Effector memory CD4-positive, alpha-beta T cell (primary cell): ENCODE measurements around the gene GUCA2A.

Source experiments
- DNase-seq, 3 donors: peaks; one replicate each; pipeline ENCODE4 v3.0.0-alpha.2; 2020
- H3K27ac ChIP-seq: 2 replicates; pipeline ENCODE4 v1.7.0; 2013; ENCODE audit warnings: mild to moderate bottlenecking, low read length, moderate library complexity; ENCODE audit not compliant: insufficient read depth, poor library complexity, severe bottlenecking
- H3K27me3 ChIP-seq: replicated peaks from 2 replicates; pipeline ENCODE4 v1.7.0; 2013; ENCODE audit warnings: mild to moderate bottlenecking, low read length; ENCODE audit not compliant: insufficient read depth, control insufficient read depth, poor library complexity, severe bottlenecking
- H3K36me3 ChIP-seq: 2 replicates; pipeline ENCODE4 v1.7.0; 2013; ENCODE audit warnings: mild to moderate bottlenecking, low read length, moderate library complexity; ENCODE audit not compliant: control insufficient read depth, insufficient read depth
- H3K4me1 ChIP-seq: 2 replicates; pipeline ENCODE4 v1.7.0; 2013; ENCODE audit warnings: low read length, mild to moderate bottlenecking; ENCODE audit not compliant: control insufficient read depth, insufficient read depth, poor library complexity, severe bottlenecking
- H3K4me3 ChIP-seq: 2 replicates; pipeline ENCODE4 v1.7.0; 2013; ENCODE audit warnings: low read length, low read depth, mild to moderate bottlenecking; ENCODE audit not compliant: insufficient read depth, poor library complexity, severe bottlenecking
- H3K9me3 ChIP-seq: 2 replicates; pipeline ENCODE4 v1.7.0; 2013; ENCODE audit warnings: mild to moderate bottlenecking, low read length, moderate library complexity; ENCODE audit not compliant: control insufficient read depth

Gene GUCA2A

GRCh38 chr1:42178249-42178648 lies 13.7 kb upstream of the GUCA2A start:
- no peaks in the 10 kb centered on the region for H3K4me1 ChIP-seq
- no peaks in the 10 kb centered on the region for H3K9me3 ChIP-seq
- H3K27me3 ChIP-seq = no peaks in the 10 kb centered on the region
- H3K36me3 ChIP-seq = peaks cover 20% of the 10 kb centered on the region
- DNase-seq = no peak
- no peak overlapping the region for H3K27ac ChIP-seq
- no peak overlapping the region for H3K4me3 ChIP-seq

- H3K27ac ChIP-seq = no peak overlapping the region
- DNase-seq = no peak
- peaks cover 20% of the 10 kb centered on the region for H3K36me3 ChIP-seq
- H3K4me1 ChIP-seq = no peaks in the 10 kb centered on the region
- no peaks in the 10 kb centered on the region for H3K27me3 ChIP-seq
- H3K9me3 ChIP-seq = no peaks in the 10 kb centered on the region
- H3K4me3 ChIP-seq = no peak overlapping the region
Measured at GRCh38 chr1:42177541-42177981, 13.0 kb upstream of the GUCA2A start.

GRCh38 chr1:42176902-42177519 lies 12.5 kb upstream of the GUCA2A start:
- no peak overlapping the region for H3K4me3 ChIP-seq
- no peaks in the 10 kb centered on the region for H3K9me3 ChIP-seq
- H3K27ac ChIP-seq = no peak overlapping the region
- peaks cover 19% of the 10 kb centered on the region for H3K36me3 ChIP-seq
- no peaks in the 10 kb centered on the region for H3K27me3 ChIP-seq
- H3K4me1 ChIP-seq = no peaks in the 10 kb centered on the region
- no peak for DNase-seq

GRCh38 chr1:42175314-42176054 lies 10.9 kb upstream of the GUCA2A start:
- Histone ChIP-seq H3K27ac (no peak overlapping the region), H3K4me1 (no peaks in the 10 kb centered on the region), H3K36me3 (peaks cover 8% of the 10 kb centered on the region), H3K27me3 (no peaks in the 10 kb centered on the region), H3K9me3 (no peaks in the 10 kb centered on the region), H3K4me3 (no peak overlapping the region)
- no peak for DNase-seq

GRCh38 chr1:42173961-42174735 lies 9.6 kb upstream of the GUCA2A start:
- no peaks in the 10 kb centered on the region for H3K4me1 ChIP-seq
- no peak overlapping the region for H3K27ac ChIP-seq
- no peak for DNase-seq
- H3K36me3 ChIP-seq = peaks cover under 1% of the 10 kb centered on the region
- H3K27me3 ChIP-seq = no peaks in the 10 kb centered on the region
- H3K4me3 ChIP-seq = no peak overlapping the region
- no peaks in the 10 kb centered on the region for H3K9me3 ChIP-seq

- H3K36me3 ChIP-seq = no peaks in the 10 kb centered on the region
- H3K4me1 ChIP-seq = no peaks in the 10 kb centered on the region
- no peaks in the 10 kb centered on the region for H3K27me3 ChIP-seq
- peak; percentile 19 to 46 (median 29) for DNase-seq
- no peak overlapping the region for H3K27ac ChIP-seq
- no peaks in the 10 kb centered on the region for H3K9me3 ChIP-seq
- H3K4me3 ChIP-seq = no peak overlapping the region
Measured at GRCh38 chr1:42173155-42173933, 8.8 kb upstream of the GUCA2A start.

GRCh38 chr1:42172381-42173133 lies 8.0 kb upstream of the GUCA2A start:
- no peak for DNase-seq
- Histone ChIP-seq H3K27me3 (no peaks in the 10 kb centered on the region), H3K4me1 (no peaks in the 10 kb centered on the region), H3K4me3 (no peak overlapping the region), H3K36me3 (no peaks in the 10 kb centered on the region), H3K9me3 (no peaks in the 10 kb centered on the region), H3K27ac (no peak overlapping the region)

- Histone ChIP-seq H3K4me3 (no peak overlapping the region), H3K4me1 (no peaks in the 10 kb centered on the region), H3K27ac (no peak overlapping the region), H3K9me3 (no peaks in the 10 kb centered on the region), H3K36me3 (no peaks in the 10 kb centered on the region), H3K27me3 (no peaks in the 10 kb centered on the region)
- no peak for DNase-seq
Measured at GRCh38 chr1:42171679-42172266, 7.2 kb upstream of the GUCA2A start.
